Left lung (tissue), 10 donors: ENCODE results near the gene FIBP. TPM values are rescaled to one million over a fixed set of nuclear protein-coding genes. Genes with fewer than 3 reads are reported as not detected.

Experiments
- ATAC-seq: fragments of 200-7000 bp; cut with Tn5 transposase; one replicate; pipeline ENCODE4 v1.9.1; 2020; ENCODE audit warnings: moderate library complexity
- DNase-seq, 4 donors: peaks; one replicate each; pipeline ENCODE4 v3.0.0-alpha.2; 2013 to 2020
- H3K27ac ChIP-seq, 2 donors: fragments of 200-600 bp; sonication (generic) in 1 of 2; one replicate each; pipeline versions ENCODE4 v1.5.0 to v1.8.0; 2020 to 2021
- H3K27me3 ChIP-seq, 2 donors: fragments of 200-600 bp; sonication (generic) in 1 of 2; one replicate each; pipeline versions ENCODE4 v1.5.0 to v1.8.0; 2020 to 2021
- H3K36me3 ChIP-seq, 2 donors: fragments of 200-600 bp; sonication (generic) in 1 of 2; one replicate each; pipeline versions ENCODE4 v1.5.0 to v1.8.0; 2020 to 2021
- H3K4me1 ChIP-seq, 2 donors: fragments of 200-600 bp; one replicate each; pipeline ENCODE4 v1.8.0; 2021
- H3K4me3 ChIP-seq, 2 donors: fragments of 200-600 bp; sonication (generic) in 1 of 2; one replicate each; pipeline versions ENCODE4 v1.5.0 to v1.8.0; 2020 to 2021; ENCODE audit warnings: mild to moderate bottlenecking in 1 of 2
- H3K9me3 ChIP-seq, 2 donors: fragments of 200-600 bp; sonication (generic) in 1 of 2; one replicate each; pipeline versions ENCODE4 v1.5.0 to v1.8.0; 2020 to 2021
- intact Hi-C, 2 donors: fragments of 100-400 bp; cut with DNase I; formaldehyde crosslinking; loops; one replicate each; pipeline versions ENCODE4 v1.11.2 to v1.14.2; 2022
- polyA plus RNA-seq, 6 donors: library from polyadenylated mRNA; unstranded; fragments of 120-200 nt; gene quantifications; one replicate each; pipeline ENCODE4 v1.2.1, GENCODE V29; 2013; ENCODE audit not compliant: insufficient read length in 6 of 6
- total RNA-seq, 2 donors: library from RNA; stranded (reverse); fragmentation: NEBNext Ultra II Directional; extraction: Animal tissue kit (Norgen Biotek cat#: 25700); gene quantifications; one replicate each; pipeline ENCODE4 v1.2.1, GENCODE V29; 2021
- TF ChIP-seq, protein P1 (sequence below), 2 donors: fragments of 200-600 bp; sonication (generic) in 1 of 2; IDR thresholded peaks; one replicate each; pipeline versions ENCODE4 v1.5.0 to v1.8.0; 2021; ENCODE audit warnings: antibody characterized with exemption in 2 of 2
- donor health status: DM: no; HTN: yes; CAD: no.
- donor health status: DM: no; HTN: no; CAD: no.

FIBP gene
- total and polyA plus RNA-seq, 8 donors: 56.5 to 83.0 (median 76.6) TPM

GRCh38 chr11:65857853-65858680 is 30.2 kb downstream of the FIBP start, which contains the start of gene CFL1:
CFL1 (minus strand) TSS chr11:65858180; CDS start chr11:65858099, 81 bp downstream.
- Histone ChIP-seq H3K27me3 (no peaks in the 10 kb centered on the region), H3K36me3 (peaks cover 6 to 47% of the 10 kb centered on the region in 2 donors), H3K27ac (peak within 1 kb of the TSS; percentile 95 to 99), H3K9me3 (no peaks in the 10 kb centered on the region), H3K4me3 (peak within 1 kb of the TSS; percentile 95 to 96), H3K4me1 (peaks cover 19 to 73% of the 10 kb centered on the region in 2 donors)
- intact Hi-C loops: no loop called here
- TF ChIP-seq, protein P1, sequence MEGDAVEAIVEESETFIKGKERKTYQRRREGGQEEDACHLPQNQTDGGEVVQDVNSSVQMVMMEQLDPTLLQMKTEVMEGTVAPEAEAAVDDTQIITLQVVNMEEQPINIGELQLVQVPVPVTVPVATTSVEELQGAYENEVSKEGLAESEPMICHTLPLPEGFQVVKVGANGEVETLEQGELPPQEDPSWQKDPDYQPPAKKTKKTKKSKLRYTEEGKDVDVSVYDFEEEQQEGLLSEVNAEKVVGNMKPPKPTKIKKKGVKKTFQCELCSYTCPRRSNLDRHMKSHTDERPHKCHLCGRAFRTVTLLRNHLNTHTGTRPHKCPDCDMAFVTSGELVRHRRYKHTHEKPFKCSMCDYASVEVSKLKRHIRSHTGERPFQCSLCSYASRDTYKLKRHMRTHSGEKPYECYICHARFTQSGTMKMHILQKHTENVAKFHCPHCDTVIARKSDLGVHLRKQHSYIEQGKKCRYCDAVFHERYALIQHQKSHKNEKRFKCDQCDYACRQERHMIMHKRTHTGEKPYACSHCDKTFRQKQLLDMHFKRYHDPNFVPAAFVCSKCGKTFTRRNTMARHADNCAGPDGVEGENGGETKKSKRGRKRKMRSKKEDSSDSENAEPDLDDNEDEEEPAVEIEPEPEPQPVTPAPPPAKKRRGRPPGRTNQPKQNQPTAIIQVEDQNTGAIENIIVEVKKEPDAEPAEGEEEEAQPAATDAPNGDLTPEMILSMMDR (IDR thresholded peaks at IDR 0.05): no peak
- ATAC-seq (peak; percentile 75), DNase-seq (peak; percentile 96 to 99 (median 98))

GRCh38 chr11:65857500-65857852 is 30.8 kb downstream of the FIBP start:
- H3K36me3 ChIP-seq: peaks cover 6 to 47% of the 10 kb centered on the region in 2 donors
- DNase-seq: no peak

DNA sequence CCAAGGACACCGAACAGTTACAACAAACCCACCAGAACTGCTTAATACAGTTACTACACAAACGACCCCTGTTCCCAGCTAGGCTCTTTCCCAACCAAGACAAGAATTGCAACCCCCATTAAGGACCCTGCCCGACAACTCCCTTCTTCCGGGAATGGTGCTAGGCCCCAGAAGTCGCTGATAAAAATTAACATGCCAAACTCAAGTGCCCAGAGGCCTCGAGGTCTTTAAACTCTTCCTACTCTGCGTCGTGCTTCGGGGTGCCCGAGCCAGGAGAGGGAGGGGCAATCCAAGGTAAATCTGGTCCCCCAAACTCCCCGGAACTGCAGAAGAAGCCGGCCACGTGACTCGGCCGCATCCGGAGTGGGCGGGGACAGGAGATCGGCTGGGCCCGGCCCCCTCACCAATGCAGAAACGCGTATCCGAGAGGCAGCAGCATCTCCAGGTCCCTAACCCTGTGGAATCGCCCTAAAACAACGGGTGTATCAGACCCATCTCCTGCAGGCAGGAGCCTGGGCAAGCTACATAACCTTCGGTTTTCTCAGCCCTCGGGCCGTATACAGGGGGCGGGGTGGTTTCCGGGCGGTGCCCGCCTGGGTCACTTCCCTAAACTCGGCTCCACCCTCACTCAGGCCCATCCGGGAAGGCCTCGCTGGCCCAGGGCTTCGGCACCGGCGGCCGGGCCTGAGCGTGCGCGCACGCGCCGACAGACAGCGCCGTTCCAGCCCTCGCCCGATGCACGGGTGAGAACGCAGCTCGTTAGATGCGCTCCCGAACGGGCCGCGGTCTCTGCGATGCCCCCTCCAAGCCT is 31.4 kb downstream of the FIBP start:
- peaks cover 6 to 47% of the 10 kb centered on the region in 2 donors for H3K36me3 ChIP-seq
- peak overlapping the region; percentile 95 to 96 for H3K4me3 ChIP-seq
- ATAC-seq (peak; percentile 48), DNase-seq (peak; percentile 69 to 96 (median 80))
- intact Hi-C loops: no loop called here
- H3K27ac ChIP-seq: peak overlapping the region; percentile 95 to 99
- no peaks in the 10 kb centered on the region for H3K9me3 ChIP-seq
- peaks cover 15 to 61% of the 10 kb centered on the region in 2 donors for H3K4me1 ChIP-seq
- H3K27me3 ChIP-seq: no peaks in the 10 kb centered on the region
- TF ChIP-seq, protein P1 (IDR thresholded peaks at IDR 0.05): peak in 1 of 2 donors; percentile 14

More at GRCh38 chr11:65857500-65857852, 30.8 kb downstream of the FIBP start:
- no peaks in the 10 kb centered on the region for H3K27me3 ChIP-seq
- peak overlapping the region; percentile 95 to 96 for H3K4me3 ChIP-seq
- ATAC-seq: no peak
- H3K4me1 ChIP-seq: peaks cover 19 to 67% of the 10 kb centered on the region in 2 donors
- intact Hi-C loops: no loop called here
- H3K27ac ChIP-seq: peak overlapping the region; percentile 95 to 99
- H3K9me3 ChIP-seq: no peaks in the 10 kb centered on the region
- TF ChIP-seq, protein P1 (IDR thresholded peaks at IDR 0.05): no peak

GRCh38 chr11:65855927-65856363 is 32.3 kb downstream of the FIBP start:
- Histone ChIP-seq H3K36me3 (peaks cover 6 to 54% of the 10 kb centered on the region in 2 donors), H3K27me3 (no peaks in the 10 kb centered on the region), H3K27ac (peak overlapping the region in 1 of 2 donors; percentile 99), H3K9me3 (no peaks in the 10 kb centered on the region), H3K4me3 (peak overlapping the region; percentile 95 to 96), H3K4me1 (peaks cover 8 to 52% of the 10 kb centered on the region in 2 donors)
- intact Hi-C loops: no loop called here
- TF ChIP-seq, protein P1 (IDR thresholded peaks at IDR 0.05): no peak
- DNase-seq: no peak
- no peak for ATAC-seq
